ENCODE results near the gene MLLT6.

Gene MLLT6

GRCh38 chr17:38704606-38705522 lies at the start of gene MLLT6:
MLLT6 (plus strand) TSS chr17:38705273; CDS start chr17:38705633, 360 bp downstream.
- no peak for DNase-seq (ENCODE audit: low read depth)
- no peak for TF ChIP-seq CTCF (IDR thresholded peaks at IDR 0.05; ENCODE audit: low read depth, low read length, missing control alignments)
- H3K4me3 ChIP-seq (ENCODE audit: low read depth, low read length) = peak within 1 kb of the TSS; percentile 89

- no peak overlapping the region for H3K4me3 ChIP-seq (ENCODE audit: low read depth, low read length)
- TF ChIP-seq CTCF (IDR thresholded peaks at IDR 0.05; ENCODE audit: low read depth, low read length, missing control alignments) = no peak
- no peak for DNase-seq (ENCODE audit: low read depth)
These were observed 47.9 kb upstream of the MLLT6 start for GRCh38 chr17:38656959-38657823.

GRCh38 chr17:38657824-38658740 lies 47.0 kb upstream of the MLLT6 start:
- no peak overlapping the region for H3K4me3 ChIP-seq (ENCODE audit: low read depth, low read length)
- TF ChIP-seq CTCF (IDR thresholded peaks at IDR 0.05; ENCODE audit: low read depth, low read length, missing control alignments) = no peak

GRCh38 chr17:38658741-38659345 lies 46.2 kb upstream of the MLLT6 start:
- no peak for TF ChIP-seq CTCF (IDR thresholded peaks at IDR 0.05; ENCODE audit: low read depth, low read length, missing control alignments)
- DNase-seq (ENCODE audit: low read depth) = no peak
- H3K4me3 ChIP-seq (ENCODE audit: low read depth, low read length) = no peak overlapping the region

More at GRCh38 chr17:38657824-38658740, 47.0 kb upstream of the MLLT6 start:
- no peak for DNase-seq (ENCODE audit: low read depth)

GRCh38 chr17:38659415-38659814 lies 45.7 kb upstream of the MLLT6 start:
- no peak for TF ChIP-seq CTCF (IDR thresholded peaks at IDR 0.05; ENCODE audit: low read depth, low read length, missing control alignments)
- DNase-seq (ENCODE audit: low read depth) = no peak
- H3K4me3 ChIP-seq (ENCODE audit: low read depth, low read length) = no peak overlapping the region
